Occipital lobe (tissue), 2 donors: ENCODE data around the gene GALK2. TPM values are rescaled to one million over a fixed set of nuclear protein-coding genes. Genes with fewer than 3 reads are reported as not detected.
"Not testable (repeated sequence)": the region's sequence is repeated elsewhere in the genome, so short reads cannot be mapped to it uniquely, and the experiment has no call there.

Source experiments
- DNase-seq: peaks from one replicate; lab custom pipeline; 2025; lab: John Stamatoyannopoulos, UW
- total RNA-seq: library from RNA; depleted of rRNA; stranded (reverse); fragments of >200 nt; gene quantifications from one replicate; pipeline ENCODE4 v1.2.3, GENCODE V29; 2014

Gene GALK2
- total RNA-seq, 1 donor from 2014 or later = 63.3 TPM

DNA sequence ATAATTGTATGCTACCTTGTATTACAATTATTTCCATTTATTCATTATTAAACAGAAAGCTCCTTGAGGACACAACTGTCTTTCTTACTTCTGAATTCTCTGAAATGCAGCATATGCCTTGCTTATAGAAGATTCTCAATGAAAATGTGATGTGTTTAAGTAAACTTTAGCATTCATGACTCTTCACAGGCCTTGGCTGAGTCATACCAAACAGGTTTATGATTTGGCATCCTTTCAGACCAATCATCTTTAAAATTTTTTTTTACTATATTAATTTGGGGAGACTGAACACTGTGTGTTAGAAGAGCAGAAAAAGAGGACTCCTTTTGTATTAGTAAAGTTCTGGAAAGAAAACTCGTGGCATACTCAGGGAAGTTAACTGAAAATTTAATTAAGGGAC is 6.4 kb upstream of the GALK2 start:
- DNase-seq = no peak

DNA sequence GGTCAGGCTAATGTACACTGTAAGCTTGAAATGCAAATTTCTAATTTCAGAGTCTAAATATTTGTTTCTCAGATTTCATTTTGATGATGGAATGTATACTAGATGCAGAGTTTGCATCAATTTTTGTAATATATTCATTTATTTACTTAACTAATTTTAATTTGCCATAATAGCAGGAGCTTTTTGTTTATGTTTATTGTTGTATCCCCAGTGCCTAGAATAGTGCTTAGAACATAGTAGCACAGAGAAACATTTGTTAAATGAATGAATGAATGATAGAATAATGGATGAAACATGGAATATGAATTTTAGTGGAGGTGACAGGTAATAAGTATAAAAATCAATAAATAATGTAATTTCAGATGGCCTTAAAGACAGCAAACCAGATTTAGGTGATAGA is 5.2 kb upstream of the GALK2 start:
- no peak for DNase-seq

DNA sequence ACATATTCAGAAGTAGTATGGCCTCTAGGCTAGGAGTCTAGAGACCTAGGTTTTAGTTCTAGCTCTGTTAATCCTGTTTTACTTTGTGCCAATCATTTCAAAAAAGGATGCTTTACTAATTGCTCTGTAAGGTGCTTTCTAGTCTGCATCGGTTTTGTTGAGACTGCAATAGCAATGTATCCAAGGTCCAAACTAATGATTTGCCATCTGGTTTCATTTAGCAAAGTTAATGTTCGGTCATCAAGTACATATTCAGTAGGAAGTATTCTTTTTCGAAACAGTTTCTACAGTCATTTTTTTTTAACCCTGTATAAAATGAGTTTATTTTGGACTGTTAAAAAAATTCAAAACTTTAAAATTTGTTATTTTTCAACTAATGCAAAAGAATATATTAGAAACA is 2.0 kb upstream of the GALK2 start:
- no peak for DNase-seq

DNA sequence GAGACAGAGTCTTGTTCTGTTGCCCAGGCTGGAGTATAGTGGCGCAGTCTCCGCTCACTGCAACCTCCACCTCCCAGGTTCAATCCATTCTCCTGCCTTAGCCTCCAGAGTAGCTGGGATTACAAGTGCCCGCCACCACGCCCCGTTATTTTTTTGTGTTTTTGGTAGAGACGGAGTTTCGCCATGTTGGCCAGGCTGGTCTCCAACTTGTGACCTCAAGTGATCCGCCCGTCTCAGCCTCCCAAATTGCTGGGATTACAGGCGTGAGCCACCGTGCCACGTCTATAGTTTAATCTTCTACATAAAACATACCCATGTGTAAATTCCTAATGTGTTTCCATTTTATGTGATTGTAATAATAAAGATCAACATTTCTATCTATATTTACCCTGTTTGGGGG is 1.7 kb downstream of the GALK2 start:
- no peak for DNase-seq

DNA sequence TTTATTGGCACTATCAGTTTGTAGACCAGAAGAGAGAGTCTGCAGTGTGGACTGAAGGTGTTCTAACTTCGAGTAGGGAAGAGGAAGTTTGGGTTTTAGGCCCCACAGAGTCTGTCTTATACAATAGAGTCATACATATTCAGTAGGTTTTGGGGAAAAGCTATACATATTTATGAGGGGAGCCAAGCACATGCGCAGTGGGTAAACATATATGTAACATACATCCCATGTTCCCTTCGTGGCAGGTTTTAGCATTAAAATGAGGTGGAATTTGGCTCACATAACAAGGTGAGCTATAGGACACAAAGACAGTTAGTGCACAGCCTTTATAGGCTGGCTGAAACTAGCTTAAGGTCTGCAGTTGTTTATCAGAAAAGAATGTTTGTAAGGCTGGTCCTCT is 4.9 kb downstream of the GALK2 start:
- no peak for DNase-seq

DNA sequence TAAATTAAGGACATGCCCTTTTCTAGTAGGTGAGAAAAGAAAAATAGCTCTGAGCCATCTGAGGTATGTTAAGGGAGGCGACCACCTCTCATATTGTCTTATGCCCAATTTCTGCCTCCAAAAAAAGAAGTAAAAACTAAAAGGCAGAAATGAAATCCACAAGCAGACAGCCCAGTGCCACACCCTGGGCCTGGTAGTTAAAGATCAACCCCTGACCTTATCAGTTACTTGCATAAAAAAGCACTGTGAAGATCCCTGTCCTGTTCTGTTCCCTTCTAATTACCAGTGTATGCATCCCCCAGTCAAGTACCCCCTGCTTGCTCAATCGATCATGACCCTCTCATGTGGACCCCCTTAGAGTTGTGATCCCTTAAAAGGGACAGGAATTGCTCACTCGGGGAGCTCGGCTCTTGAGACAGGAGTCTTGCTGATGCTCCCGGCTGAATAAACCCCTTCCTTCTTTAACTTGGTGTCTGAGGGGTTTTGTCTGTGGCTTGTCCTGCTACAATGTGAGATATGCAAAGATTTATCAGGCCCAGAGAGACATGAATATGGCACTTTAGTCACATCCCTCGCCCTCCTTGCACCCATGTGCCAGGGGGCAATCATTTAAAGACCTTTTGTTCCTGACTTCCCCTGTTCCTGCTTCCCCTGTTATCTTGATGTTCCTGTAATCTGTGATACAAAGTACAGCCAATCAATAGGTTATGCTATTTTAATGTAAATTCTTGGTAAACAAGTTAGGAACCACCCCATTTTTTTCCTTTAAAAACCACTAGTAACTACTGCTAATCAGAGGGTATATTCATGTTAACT is 5.7 kb downstream of the GALK2 start:
- not testable (repeated sequence) for DNase-seq

DNA sequence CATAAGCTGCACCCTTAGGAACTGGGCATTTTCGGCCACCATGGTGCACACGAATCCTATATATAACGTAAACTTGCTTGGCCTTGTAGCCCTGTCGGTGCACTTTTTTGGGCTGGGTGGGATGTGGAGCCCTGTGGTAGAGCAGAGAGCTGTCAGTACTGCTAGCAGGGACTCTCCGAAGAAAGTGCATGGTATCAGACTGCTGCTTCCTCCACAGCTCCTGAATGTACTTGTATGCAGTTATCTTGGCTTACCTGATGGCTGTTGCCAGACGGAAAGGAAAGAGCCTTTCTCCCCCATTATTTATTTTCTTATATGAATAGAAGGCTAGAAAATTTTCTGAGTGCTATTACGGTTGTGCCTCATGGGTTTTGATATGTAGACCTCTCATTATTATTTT is 8.4 kb downstream of the GALK2 start:
- no peak for DNase-seq

DNA sequence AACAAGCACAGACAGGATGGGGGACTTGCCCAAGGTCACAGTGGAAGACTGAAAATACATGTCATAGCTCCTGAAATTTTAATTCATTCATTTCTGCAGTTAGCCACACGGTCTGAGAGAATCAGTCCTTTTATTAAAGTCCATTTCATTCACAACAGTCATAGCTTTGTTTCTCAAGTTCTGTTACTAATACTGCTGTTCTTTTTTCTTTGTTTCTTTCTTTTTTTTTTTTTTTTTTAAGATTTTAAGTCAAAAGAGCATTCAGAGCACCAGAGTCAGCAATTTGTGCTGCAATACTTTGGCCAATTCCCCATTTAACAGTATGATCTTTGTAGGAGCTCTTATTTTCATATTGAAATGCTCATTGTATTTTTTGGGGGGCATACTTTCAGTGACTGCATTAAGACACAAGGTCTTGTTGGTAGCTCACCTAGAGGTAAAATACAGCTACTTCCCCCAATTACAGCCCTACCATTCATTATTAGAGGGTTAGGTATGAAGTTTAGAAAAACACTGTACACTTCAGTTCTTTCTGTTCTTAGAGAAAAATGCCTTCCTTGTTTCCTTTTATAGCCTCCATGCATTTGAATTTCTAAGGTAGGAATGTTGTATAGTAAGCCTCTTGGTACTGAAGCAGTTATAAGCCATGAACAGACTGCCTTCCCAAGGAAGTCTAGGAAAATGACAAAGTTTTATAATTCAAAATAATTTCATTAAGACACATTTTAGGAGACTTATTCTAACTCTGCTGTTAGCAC is 9.6 kb downstream of the GALK2 start:
- DNase-seq = no peak

DNA sequence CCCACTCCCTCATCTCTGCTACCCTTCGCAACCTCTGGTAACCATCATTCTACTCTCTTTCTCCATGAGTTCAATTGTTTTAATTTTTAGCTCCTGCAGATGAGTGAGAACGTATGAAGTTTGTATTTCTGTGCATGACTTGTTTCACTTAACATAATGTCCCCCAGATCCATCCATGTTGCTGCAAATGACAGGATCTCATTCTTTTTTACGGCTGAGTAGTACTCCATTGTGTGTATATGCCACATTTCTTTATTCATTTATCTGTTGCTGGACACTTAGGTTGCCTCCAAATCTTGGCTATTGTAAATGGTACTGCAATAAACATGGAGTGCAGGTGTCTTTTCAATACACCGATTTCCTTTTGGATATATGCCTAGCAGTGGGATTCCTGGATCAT is 12.1 kb downstream of the GALK2 start:
- no peak for DNase-seq

DNA sequence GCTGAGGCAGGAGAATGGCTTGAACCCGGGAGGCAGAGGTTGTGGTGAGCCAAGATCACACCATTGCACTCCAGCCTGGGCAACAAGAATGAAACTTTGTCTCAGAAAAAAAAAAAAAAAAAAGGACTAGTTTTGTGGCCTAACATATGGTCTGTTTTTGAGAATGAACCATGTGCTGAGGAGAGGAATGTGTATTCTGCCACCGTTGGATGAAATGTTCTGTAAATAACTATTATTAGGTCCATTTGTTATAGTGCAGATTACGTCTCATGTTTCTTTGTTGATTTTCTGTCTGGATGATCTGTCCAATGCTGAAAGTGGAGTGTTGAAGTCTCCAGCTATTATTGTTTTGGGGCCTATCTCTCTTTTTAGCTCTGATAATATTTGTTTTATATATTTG is 13.7 kb downstream of the GALK2 start:
- DNase-seq = not testable (repeated sequence)

DNA sequence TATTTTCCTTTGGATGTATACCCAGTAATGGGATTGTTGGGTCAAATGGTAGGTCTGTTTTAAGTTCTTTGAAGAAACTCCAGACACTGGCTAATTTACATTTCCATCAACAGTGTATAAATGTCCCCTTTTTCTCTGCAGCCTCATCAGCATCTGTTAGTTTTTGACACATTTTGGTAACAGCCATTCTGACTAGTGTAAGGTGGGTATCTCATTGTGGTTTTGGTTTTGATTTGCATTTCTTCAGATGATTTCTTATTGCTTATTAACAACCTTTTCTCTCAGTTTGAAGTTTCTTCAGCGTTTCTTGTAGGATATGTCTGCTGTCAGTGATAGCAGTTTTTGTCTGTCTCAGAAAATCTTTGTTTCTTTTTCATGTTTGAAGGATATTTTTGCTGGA is 15.4 kb downstream of the GALK2 start:
- DNase-seq = no peak

DNA sequence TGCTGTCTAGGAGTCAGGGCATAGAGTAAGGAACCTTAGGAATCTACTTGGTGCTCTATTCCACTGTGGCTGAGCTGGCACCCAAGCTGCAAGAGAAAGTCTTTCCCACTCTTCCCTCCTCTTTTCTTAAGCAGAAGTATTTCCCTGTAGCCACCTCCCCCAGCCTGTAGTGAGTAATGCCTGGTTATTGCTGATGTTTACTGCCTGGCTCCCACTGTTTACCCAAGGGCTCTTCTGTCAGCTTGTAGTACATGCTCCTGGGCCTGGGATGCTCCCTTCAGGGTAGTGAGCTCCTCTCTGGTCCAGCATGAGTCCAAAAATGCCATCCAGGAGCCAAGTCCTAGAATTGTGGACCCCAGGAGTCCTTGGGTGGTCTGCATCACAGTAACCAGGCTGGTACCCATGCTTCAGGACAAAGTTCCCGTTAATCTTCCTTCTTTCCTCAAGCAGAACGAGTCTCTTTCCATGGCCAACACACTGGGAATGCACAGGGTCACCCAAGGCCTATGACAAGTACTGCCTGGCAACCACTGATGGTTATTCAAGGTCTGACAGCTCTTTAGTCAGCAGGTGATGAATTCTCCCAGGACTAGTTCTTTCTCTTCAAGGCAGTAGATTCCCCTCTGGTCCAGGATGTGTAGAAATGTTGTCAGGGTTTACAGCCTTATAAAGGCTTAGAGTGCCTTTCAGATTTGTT is 17.6 kb downstream of the GALK2 start:
- no peak for DNase-seq

DNA sequence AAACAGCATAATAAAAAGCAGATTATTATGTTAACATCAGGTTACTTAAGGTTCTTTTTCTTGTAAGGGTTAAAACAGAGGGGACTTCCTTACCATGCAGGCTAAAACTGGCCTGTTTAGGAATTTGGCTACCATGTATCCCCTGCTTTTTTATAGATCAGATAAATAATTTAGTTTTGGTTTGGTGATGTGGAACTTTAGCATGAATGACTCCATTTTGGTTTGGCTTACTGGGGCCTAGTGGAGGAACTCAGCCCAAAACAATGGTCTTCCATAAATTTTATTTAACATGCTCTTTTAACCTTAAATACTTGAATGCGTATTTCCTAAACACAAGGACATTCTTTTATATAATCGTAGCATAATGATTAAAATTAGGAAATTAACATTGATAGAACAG is 18.9 kb downstream of the GALK2 start:
- DNase-seq = no peak

DNA sequence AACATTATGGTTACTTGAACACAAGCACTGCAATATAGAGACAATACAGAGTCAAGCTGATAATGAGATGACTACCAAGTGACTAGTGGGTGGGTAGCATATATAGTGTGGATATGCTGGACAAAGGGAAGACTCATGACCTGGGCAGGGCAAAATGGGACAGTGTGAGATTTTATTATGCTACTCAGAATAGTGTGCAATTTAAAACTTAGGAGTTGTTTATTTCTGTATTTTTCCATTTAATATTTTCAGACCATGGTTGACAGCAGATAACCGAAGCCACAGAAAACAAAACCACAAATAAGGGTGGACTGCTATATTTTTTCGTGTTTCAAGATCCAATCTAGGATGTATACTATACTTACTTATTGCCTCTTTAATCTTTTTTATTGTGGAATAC is 19.6 kb downstream of the GALK2 start:
- DNase-seq = no peak

DNA sequence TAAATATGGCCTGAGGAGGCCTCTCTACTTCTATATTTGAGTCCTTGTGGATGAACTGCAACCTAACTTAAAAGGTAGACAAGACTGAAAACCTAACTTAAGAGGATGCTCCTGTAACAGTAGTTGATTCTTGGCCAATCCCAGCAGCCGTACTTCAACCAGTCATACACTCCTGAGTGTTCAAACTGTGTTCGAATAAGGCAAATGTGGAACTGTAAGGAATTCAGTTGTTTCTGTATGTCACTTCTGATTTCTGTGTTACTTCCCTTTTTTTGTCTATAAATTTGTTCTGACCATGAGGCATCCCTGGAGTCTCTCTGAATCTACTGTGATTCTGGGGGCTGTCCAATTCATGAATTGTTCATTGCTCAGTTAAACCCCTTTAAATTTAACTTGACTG is 20.5 kb downstream of the GALK2 start:
- DNase-seq = no peak

DNA sequence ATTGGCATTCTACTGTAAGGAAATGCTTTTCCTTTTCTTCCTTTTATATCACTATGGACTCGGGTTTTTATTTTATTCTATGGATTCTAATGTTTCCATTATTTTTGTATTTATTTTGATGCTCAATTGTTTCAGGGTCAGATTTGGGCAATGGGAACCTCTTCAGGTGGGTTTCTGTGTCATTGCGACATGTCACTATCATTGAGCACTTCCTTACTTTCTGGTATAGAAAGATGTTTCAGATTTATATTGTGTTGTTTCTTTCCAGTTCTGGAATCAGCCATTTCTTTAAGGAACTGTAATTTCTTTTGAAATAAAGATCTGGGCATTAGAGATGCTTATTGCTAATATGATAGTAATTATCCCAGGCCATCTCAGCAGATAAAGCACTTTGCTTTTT is 21.8 kb downstream of the GALK2 start:
- DNase-seq = no peak

DNA sequence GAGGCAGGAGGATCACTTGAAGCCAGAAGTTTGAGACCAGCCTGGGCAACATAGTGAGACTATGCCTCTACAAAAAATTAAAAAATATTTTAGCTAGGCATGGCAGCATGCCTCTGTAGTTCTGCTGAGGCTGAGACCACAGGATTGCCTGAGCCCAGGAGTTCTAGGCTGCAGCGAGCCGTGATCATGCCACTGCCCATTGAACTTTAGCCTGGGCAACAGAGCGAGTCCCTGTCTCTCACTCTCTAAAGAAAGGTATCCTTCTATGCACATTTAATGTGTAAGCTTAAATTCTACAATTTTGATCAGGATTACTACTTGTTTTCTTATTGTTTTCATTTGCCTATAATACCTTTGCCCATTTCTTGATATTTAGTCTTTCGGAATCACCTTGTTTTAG is 26.8 kb downstream of the GALK2 start:
- no peak for DNase-seq

DNA sequence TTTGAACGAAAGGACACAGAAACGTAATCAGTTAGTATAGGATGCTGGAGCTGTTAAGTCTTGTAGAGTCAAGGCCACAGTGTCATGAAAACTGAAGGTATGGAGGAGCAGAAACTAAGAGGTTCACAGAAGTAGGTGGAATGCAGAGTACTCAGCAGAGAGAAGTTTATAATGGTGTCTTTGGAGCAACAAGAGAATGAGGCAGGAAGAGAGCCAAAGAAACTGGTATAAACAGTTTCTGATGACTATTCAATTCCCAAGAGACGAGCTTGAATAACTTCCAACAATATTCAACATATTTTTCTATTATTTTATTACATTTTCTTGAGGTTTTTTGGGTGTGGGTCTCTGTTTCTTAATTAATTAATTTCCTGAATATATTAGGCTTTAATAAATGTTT is 29.6 kb downstream of the GALK2 start:
- DNase-seq = no peak

DNA sequence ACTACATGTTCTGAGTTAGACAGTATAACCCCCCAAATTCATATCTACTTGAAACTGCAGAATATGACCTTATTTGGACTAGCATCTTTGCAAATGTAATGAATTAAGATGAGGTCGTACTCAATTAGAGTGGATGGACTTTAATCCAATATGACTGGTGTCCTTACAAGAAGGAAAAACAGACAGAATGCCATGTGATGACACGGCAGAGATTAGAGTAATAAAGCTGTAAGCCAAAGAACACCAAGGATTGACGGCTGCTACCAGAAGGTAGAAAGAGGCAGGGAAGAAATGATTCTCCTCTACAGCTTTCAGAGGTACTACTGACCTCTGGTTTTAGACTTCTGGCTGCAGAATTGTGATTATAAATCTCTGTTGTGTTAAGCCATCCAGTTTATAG is 30.3 kb downstream of the GALK2 start:
- no peak for DNase-seq

DNA sequence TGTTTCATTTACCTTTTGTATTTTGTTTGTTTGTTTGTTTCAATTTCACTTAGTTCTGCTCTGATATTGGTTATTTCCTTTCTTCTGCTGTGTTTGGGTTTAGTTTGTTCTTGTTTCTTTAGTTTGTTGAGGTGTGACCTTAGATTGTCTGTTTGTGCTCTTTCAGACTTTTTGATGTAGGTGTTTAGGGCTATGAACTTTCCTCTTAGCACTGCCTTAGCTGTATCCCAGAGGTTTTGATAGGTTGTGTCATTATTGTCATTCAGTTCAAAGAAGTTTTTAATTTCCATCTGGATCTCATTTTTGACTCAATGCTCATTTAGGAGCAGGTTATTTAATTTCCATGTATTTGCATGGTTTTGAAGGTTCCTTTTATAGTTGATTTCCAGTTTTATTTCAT is 38.1 kb downstream of the GALK2 start:
- DNase-seq = not testable (repeated sequence)

DNA sequence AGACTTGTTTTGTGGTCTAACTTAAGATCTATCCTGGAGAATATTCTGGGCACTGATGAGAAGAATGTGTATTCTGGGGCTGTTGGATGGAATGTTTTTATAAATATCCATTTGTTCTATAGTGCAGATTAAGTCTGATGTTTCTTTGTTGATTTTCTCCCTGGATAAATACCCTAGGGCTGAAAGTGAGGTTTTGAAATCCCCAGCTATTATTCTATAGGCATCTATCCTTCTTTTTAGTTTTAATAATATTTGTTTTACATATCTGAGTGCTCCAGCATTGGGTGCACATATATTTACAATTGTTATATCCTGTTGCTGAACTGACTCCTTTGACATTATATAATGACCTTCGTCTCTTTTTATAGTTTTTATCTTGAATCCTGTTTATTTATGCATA is 42.9 kb downstream of the GALK2 start:
- no peak for DNase-seq
